GM23338 (cell line): ENCODE results near the gene ABCA1. TPM values are rescaled to one million over a fixed set of nuclear protein-coding genes. Genes with fewer than 3 reads are reported as not detected.

ENCODE experiments used
- ATAC-seq: fragments of 200-7000 bp; cut with Tn5 transposase; 3 replicates; pipeline ENCODE4 v1.9.1; 2020
- DNase-seq: peaks from one replicate; pipeline ENCODE4 v3.0.0-alpha.2; 2015; ENCODE audit warnings: low spot score
- H2AFZ ChIP-seq: fragments of 200-600 bp; sonication (generic); 2 replicates; pipeline ENCODE4 v1.8.0; 2016; ENCODE audit warnings: antibody characterized with exemption, mild to moderate bottlenecking, moderate library complexity
- H3F3A ChIP-seq: fragments of 200-600 bp; sonication (generic); replicated peaks from 2 replicates; pipeline ENCODE4 v1.8.0; 2017; ENCODE audit warnings: antibody characterized with exemption, mixed run types, low read depth
- H3K27ac ChIP-seq: fragments of 200-600 bp; sonication (generic); 2 replicates; pipeline ENCODE4 v1.6.1; 2016; ENCODE audit warnings: low read depth
- H3K27me3 ChIP-seq: fragments of 200-600 bp; sonication (generic); 2 replicates; pipeline ENCODE4 v1.8.0; 2016; ENCODE audit warnings: mild to moderate bottlenecking, mixed run types, moderate library complexity; ENCODE audit not compliant: insufficient read depth
- H3K36me3 ChIP-seq: fragments of 200-600 bp; sonication (generic); 2 replicates; pipeline ENCODE4 v1.8.0; 2016; ENCODE audit warnings: mild to moderate bottlenecking; ENCODE audit not compliant: insufficient read depth
- H3K4me1 ChIP-seq: fragments of 200-600 bp; sonication (generic); 2 replicates; pipeline ENCODE4 v1.8.0; 2016; ENCODE audit warnings: mild to moderate bottlenecking, moderate library complexity; ENCODE audit not compliant: insufficient read depth
- H3K4me2 ChIP-seq: fragments of 200-600 bp; sonication (generic); 2 replicates; pipeline ENCODE4 v1.7.1; 2017; ENCODE audit warnings: mixed run types
- H3K4me3 ChIP-seq: fragments of 200-600 bp; sonication (generic); 2 replicates; pipeline ENCODE4 v1.6.1; 2016; ENCODE audit warnings: mixed run types
- H3K79me2 ChIP-seq: fragments of 200-600 bp; sonication (generic); replicated peaks from 2 replicates; pipeline ENCODE4 v1.8.0; 2017; ENCODE audit warnings: mild to moderate bottlenecking; ENCODE audit not compliant: insufficient read depth
- H3K9me2 ChIP-seq: fragments of 200-600 bp; sonication (generic); 2 replicates; pipeline ENCODE4 v1.8.0; 2017; ENCODE audit not compliant: insufficient read depth
- H4K20me1 ChIP-seq: fragments of 200-600 bp; sonication (generic); replicated peaks from 2 replicates; pipeline ENCODE4 v1.8.0; 2017; ENCODE audit warnings: mild to moderate bottlenecking; ENCODE audit not compliant: insufficient read depth
- H3K27ac Mint-ChIP-seq: 2 replicates; pipeline ENCODE4 v1.8.0; 2020; ENCODE audit warnings: inconsistent platforms, mild to moderate bottlenecking, moderate library complexity, mixed read lengths
- H3K27me3 Mint-ChIP-seq: 3 replicates; pipeline ENCODE4 v1.8.0; 2022; ENCODE audit warnings: low read depth, mild to moderate bottlenecking, moderate library complexity, mixed read lengths, inconsistent platforms; ENCODE audit not compliant: insufficient read depth, poor library complexity
- H3K36me3 Mint-ChIP-seq: 3 replicates; pipeline ENCODE4 v1.8.0; 2021; ENCODE audit warnings: low read depth, mild to moderate bottlenecking, inconsistent platforms, moderate library complexity, mixed read lengths
- H3K4me1 Mint-ChIP-seq: 3 replicates; pipeline ENCODE4 v1.8.0; 2020; ENCODE audit warnings: mild to moderate bottlenecking, inconsistent platforms, mixed read lengths
- H3K4me3 Mint-ChIP-seq: 3 replicates; pipeline ENCODE4 v1.8.0; 2021; ENCODE audit warnings: moderate library complexity, mild to moderate bottlenecking, inconsistent platforms, mixed read lengths
- H3K9me3 Mint-ChIP-seq: 3 replicates; pipeline ENCODE4 v1.8.0; 2020; ENCODE audit warnings: moderate library complexity, mild to moderate bottlenecking, inconsistent platforms, mixed read lengths
- CREB1 ChIP-seq: fragments of 250-450 bp; sonication (Bioruptor Pico); IDR thresholded peaks from 2 replicates; pipeline ENCODE4 v1.5.0; 2020; ENCODE audit warnings: low read depth, mild to moderate bottlenecking, moderate library complexity
- EZH2 ChIP-seq: fragments of 200-600 bp; sonication (generic); IDR thresholded peaks from one replicate; pipeline ENCODE4 v1.8.0; 2017; ENCODE audit warnings: antibody characterized with exemption, mild to moderate bottlenecking, low read depth; ENCODE audit not compliant: unreplicated experiment
- EZH2phosphoT487 ChIP-seq: fragments of 200-600 bp; sonication (generic); IDR thresholded peaks from one replicate; pipeline ENCODE4 v1.8.1; 2018; ENCODE audit warnings: antibody characterized with exemption; ENCODE audit not compliant: unreplicated experiment
- JUNB ChIP-seq: IDR thresholded peaks from one replicate; pipeline ENCODE4 v1.6.1; 2016; ENCODE audit warnings: antibody characterized with exemption; ENCODE audit not compliant: unreplicated experiment
- NANOG ChIP-seq: IDR thresholded peaks from 2 replicates; pipeline ENCODE4 v1.6.1; 2016; ENCODE audit warnings: antibody characterized with exemption, borderline replicate concordance
- POLR2AphosphoS5 ChIP-seq: IDR thresholded peaks from 2 replicates; pipeline ENCODE4 v1.6.1; 2016; ENCODE audit warnings: antibody characterized with exemption, low read depth
- STAT1 ChIP-seq: IDR thresholded peaks from one replicate; pipeline ENCODE4 v1.6.1; 2016; ENCODE audit warnings: antibody characterized with exemption; ENCODE audit not compliant: unreplicated experiment
- ZNF114 ChIP-seq: fragments of 250-450 bp; sonication (Bioruptor Pico); IDR thresholded peaks from 2 replicates; pipeline ENCODE4 v1.5.0; 2020; ENCODE audit warnings: mild to moderate bottlenecking, moderate library complexity
- ZNF331 ChIP-seq: fragments of 250-450 bp; sonication (Bioruptor Pico); IDR thresholded peaks from 2 replicates; pipeline ENCODE4 v1.5.0; 2020; ENCODE audit warnings: low read depth, mild to moderate bottlenecking, moderate library complexity
- polyA plus RNA-seq: library from polyadenylated mRNA; unstranded; fragments of >200 nt; fragmentation: Nextera tagmentation; extraction: Ambion mirVana; gene quantifications from 2 replicates; pipeline ENCODE4 v1.2.1, GENCODE V29; 2016
- total RNA-seq: library from RNA; depleted of rRNA; stranded (reverse); fragments of >200 nt; shearing (Covaris generic); gene quantifications from 2 replicates; pipeline ENCODE4 v1.2.3, GENCODE V29; 2014
- TF ChIP-seq, protein P1 (sequence below), 2 experiments: fragments of 200-600 bp in 1 of 2; sonication (generic) in 1 of 2; conservative IDR thresholded peaks; 2 replicates each; pipeline versions ENCODE4 v1.5.1 to v1.6.1; 2016 to 2017; ENCODE audit warnings: antibody characterized with exemption in 2 of 2, low read depth in 2 of 2, mild to moderate bottlenecking in 2 of 2, moderate library complexity in 1 of 2
- TF ChIP-seq, protein P2 (sequence below): IDR thresholded peaks from one replicate; pipeline ENCODE4 v1.6.1; 2018; ENCODE audit warnings: antibody characterized with exemption; ENCODE audit not compliant: unreplicated experiment
- TF ChIP-seq, protein P3 (sequence below): IDR thresholded peaks from 2 replicates; pipeline ENCODE4 v1.6.1; 2016; ENCODE audit warnings: antibody characterized with exemption
- TF ChIP-seq, protein P4 (sequence below): fragments of 250-450 bp; sonication (Bioruptor Pico); IDR thresholded peaks from 2 replicates; pipeline ENCODE4 v1.5.0; 2020; ENCODE audit warnings: mild to moderate bottlenecking, moderate library complexity

ABCA1 gene
- total and polyA plus RNA-seq, 2 experiments from 2014 or later = 1.4 to 2.8 TPM

DNA sequence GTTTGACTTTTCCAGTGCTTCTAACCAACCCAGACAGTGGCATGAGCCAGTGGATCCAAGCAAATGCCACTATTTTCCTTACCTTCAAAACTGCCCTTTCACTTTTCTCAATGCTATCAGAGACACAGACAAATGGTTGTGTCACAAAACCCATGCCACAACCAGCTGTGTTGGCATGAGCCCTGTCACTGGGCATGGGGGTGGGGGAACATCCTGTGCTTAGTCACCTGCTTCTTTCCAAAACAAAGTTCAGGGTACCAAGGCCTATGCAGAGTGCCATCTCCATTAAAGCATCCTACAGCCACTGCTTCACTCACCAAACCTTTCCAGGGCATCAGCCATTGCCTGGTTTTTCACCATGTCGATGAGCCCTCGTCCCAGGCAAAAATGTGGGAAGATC is 133.9 kb downstream of the ABCA1 start:
- Mint-ChIP-seq H3K9me3 (no peaks in the 10 kb centered on the region), H3K4me3 (no peak overlapping the region), H3K36me3 (peaks cover 58% of the 10 kb centered on the region), H3K27me3 (no peaks in the 10 kb centered on the region), H3K27ac (no peak overlapping the region), H3K4me1 (no peaks in the 10 kb centered on the region)
- Histone ChIP-seq H4K20me1 (no peaks in the 10 kb centered on the region), H3K36me3 (no peaks in the 10 kb centered on the region), H3K79me2 (no peaks in the 10 kb centered on the region), H3K27ac (no peak overlapping the region), H3F3A (no peaks in the 10 kb centered on the region), H3K27me3 (no peaks in the 10 kb centered on the region), H3K4me1 (no peaks in the 10 kb centered on the region), H3K4me3 (no peak overlapping the region), H3K4me2 (no peak overlapping the region), H3K9me2 (no peaks in the 10 kb centered on the region), H2AFZ (no peak overlapping the region)
- TF ChIP-seq JUNB (no peak), POLR2AphosphoS5 (no peak), STAT1 (no peak), CREB1 (CRISPR knock-in tag) (no peak), NANOG (no peak), EZH2 (no peak), ZNF114 (no peak), EZH2phosphoT487 (no peak), ZNF331 (CRISPR knock-in tag) (no peak)
- TF ChIP-seq, protein P1, sequence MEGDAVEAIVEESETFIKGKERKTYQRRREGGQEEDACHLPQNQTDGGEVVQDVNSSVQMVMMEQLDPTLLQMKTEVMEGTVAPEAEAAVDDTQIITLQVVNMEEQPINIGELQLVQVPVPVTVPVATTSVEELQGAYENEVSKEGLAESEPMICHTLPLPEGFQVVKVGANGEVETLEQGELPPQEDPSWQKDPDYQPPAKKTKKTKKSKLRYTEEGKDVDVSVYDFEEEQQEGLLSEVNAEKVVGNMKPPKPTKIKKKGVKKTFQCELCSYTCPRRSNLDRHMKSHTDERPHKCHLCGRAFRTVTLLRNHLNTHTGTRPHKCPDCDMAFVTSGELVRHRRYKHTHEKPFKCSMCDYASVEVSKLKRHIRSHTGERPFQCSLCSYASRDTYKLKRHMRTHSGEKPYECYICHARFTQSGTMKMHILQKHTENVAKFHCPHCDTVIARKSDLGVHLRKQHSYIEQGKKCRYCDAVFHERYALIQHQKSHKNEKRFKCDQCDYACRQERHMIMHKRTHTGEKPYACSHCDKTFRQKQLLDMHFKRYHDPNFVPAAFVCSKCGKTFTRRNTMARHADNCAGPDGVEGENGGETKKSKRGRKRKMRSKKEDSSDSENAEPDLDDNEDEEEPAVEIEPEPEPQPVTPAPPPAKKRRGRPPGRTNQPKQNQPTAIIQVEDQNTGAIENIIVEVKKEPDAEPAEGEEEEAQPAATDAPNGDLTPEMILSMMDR (conservative IDR thresholded peaks at IDR 0.05; ENCODE audit: low read depth in 2 of 2) = no peak
- TF ChIP-seq, protein P2, sequence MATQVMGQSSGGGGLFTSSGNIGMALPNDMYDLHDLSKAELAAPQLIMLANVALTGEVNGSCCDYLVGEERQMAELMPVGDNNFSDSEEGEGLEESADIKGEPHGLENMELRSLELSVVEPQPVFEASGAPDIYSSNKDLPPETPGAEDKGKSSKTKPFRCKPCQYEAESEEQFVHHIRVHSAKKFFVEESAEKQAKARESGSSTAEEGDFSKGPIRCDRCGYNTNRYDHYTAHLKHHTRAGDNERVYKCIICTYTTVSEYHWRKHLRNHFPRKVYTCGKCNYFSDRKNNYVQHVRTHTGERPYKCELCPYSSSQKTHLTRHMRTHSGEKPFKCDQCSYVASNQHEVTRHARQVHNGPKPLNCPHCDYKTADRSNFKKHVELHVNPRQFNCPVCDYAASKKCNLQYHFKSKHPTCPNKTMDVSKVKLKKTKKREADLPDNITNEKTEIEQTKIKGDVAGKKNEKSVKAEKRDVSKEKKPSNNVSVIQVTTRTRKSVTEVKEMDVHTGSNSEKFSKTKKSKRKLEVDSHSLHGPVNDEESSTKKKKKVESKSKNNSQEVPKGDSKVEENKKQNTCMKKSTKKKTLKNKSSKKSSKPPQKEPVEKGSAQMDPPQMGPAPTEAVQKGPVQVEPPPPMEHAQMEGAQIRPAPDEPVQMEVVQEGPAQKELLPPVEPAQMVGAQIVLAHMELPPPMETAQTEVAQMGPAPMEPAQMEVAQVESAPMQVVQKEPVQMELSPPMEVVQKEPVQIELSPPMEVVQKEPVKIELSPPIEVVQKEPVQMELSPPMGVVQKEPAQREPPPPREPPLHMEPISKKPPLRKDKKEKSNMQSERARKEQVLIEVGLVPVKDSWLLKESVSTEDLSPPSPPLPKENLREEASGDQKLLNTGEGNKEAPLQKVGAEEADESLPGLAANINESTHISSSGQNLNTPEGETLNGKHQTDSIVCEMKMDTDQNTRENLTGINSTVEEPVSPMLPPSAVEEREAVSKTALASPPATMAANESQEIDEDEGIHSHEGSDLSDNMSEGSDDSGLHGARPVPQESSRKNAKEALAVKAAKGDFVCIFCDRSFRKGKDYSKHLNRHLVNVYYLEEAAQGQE = no peak
- TF ChIP-seq, protein P3, sequence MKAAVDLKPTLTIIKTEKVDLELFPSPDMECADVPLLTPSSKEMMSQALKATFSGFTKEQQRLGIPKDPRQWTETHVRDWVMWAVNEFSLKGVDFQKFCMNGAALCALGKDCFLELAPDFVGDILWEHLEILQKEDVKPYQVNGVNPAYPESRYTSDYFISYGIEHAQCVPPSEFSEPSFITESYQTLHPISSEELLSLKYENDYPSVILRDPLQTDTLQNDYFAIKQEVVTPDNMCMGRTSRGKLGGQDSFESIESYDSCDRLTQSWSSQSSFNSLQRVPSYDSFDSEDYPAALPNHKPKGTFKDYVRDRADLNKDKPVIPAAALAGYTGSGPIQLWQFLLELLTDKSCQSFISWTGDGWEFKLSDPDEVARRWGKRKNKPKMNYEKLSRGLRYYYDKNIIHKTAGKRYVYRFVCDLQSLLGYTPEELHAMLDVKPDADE = no peak
- TF ChIP-seq, protein P4, sequence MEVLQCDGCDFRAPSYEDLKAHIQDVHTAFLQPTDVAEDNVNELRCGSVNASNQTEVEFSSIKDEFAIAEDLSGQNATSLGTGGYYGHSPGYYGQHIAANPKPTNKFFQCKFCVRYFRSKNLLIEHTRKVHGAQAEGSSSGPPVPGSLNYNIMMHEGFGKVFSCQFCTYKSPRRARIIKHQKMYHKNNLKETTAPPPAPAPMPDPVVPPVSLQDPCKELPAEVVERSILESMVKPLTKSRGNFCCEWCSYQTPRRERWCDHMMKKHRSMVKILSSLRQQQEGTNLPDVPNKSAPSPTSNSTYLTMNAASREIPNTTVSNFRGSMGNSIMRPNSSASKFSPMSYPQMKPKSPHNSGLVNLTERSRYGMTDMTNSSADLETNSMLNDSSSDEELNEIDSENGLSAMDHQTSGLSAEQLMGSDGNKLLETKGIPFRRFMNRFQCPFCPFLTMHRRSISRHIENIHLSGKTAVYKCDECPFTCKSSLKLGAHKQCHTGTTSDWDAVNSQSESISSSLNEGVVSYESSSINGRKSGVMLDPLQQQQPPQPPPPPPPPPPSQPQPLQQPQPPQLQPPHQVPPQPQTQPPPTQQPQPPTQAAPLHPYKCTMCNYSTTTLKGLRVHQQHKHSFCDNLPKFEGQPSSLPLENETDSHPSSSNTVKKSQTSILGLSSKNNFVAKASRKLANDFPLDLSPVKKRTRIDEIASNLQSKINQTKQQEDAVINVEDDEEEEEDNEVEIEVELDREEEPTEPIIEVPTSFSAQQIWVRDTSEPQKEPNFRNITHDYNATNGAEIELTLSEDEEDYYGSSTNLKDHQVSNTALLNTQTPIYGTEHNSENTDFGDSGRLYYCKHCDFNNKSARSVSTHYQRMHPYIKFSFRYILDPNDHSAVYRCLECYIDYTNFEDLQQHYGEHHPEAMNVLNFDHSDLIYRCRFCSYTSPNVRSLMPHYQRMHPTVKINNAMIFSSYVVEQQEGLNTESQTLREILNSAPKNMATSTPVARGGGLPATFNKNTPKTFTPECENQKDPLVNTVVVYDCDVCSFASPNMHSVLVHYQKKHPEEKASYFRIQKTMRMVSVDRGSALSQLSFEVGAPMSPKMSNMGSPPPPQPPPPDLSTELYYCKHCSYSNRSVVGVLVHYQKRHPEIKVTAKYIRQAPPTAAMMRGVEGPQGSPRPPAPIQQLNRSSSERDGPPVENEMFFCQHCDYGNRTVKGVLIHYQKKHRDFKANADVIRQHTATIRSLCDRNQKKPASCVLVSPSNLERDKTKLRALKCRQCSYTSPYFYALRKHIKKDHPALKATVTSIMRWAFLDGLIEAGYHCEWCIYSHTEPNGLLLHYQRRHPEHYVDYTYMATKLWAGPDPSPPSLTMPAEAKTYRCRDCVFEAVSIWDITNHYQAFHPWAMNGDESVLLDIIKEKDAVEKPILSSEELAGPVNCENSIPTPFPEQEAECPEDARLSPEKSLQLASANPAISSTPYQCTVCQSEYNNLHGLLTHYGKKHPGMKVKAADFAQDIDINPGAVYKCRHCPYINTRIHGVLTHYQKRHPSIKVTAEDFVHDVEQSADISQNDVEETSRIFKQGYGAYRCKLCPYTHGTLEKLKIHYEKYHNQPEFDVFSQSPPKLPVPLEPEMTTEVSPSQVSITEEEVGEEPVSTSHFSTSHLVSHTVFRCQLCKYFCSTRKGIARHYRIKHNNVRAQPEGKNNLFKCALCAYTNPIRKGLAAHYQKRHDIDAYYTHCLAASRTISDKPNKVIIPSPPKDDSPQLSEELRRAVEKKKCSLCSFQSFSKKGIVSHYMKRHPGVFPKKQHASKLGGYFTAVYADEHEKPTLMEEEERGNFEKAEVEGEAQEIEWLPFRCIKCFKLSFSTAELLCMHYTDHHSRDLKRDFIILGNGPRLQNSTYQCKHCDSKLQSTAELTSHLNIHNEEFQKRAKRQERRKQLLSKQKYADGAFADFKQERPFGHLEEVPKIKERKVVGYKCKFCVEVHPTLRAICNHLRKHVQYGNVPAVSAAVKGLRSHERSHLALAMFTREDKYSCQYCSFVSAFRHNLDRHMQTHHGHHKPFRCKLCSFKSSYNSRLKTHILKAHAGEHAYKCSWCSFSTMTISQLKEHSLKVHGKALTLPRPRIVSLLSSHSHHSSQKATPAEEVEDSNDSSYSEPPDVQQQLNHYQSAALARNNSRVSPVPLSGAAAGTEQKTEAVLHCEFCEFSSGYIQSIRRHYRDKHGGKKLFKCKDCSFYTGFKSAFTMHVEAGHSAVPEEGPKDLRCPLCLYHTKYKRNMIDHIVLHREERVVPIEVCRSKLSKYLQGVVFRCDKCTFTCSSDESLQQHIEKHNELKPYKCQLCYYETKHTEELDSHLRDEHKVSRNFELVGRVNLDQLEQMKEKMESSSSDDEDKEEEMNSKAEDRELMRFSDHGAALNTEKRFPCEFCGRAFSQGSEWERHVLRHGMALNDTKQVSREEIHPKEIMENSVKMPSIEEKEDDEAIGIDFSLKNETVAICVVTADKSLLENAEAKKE (CRISPR knock-in tag) = no peak
- no peak for DNase-seq
- no peak for ATAC-seq
